Measurements from ENCODE around the gene MPHOSPH9. TPM values are rescaled to one million over a fixed set of nuclear protein-coding genes. Genes with fewer than 3 reads are reported as not detected.

Gene MPHOSPH9
- total and polyA plus RNA-seq, 12 donors, result 11.7 to 61.7 (median 23.5) TPM

- 90 to 93% (median 92%) methylated on average over 7 of the region's 7 CpGs for WGBS, 4 donors
- intact Hi-C loops (cut with DNase I), result no loop called here
- Histone ChIP-seq H3K9me3 (replicated peaks in 1 of 3) (no peaks in the 10 kb centered on the region), H3K27ac (no peak overlapping the region), H3K27me3 (no peaks in the 10 kb centered on the region), H3K4me3 (no peak overlapping the region), H3K4me1 (replicated peaks in 1 of 2) (no peaks in the 10 kb centered on the region), H3K36me3 (replicated peaks in 1 of 2) (peaks cover 0 to 22% of the 10 kb centered on the region in 2 donors)
- TF ChIP-seq CTCF (IDR thresholded peaks at IDR 0.05), result no peak
- no peak for TF ChIP-seq POLR2A (IDR thresholded peaks at IDR 0.05)
- DNase-seq, result no peak
Observed at GRCh38 chr12:123200414-123200813, 32.5 kb downstream of the MPHOSPH9 start.

GRCh38 chr12:123199936-123200335 is 33.0 kb downstream of the MPHOSPH9 start:
- no peaks in the 10 kb centered on the region for H3K27me3 ChIP-seq
- no peak for TF ChIP-seq POLR2A (IDR thresholded peaks at IDR 0.05)
- no peak for TF ChIP-seq CTCF (IDR thresholded peaks at IDR 0.05)
- intact Hi-C loops (cut with DNase I), result no loop called here
- H3K4me1 ChIP-seq (replicated peaks in 1 of 2), result no peaks in the 10 kb centered on the region
- no peak overlapping the region for H3K4me3 ChIP-seq
- peaks cover 0 to 21% of the 10 kb centered on the region in 2 donors for H3K36me3 ChIP-seq (replicated peaks in 1 of 2)
- 90 to 93% (median 92%) methylated on average over 3 of the region's 3 CpGs for WGBS, 4 donors
- H3K27ac ChIP-seq, result no peak overlapping the region
- no peak for DNase-seq
- H3K9me3 ChIP-seq (replicated peaks in 1 of 3), result no peaks in the 10 kb centered on the region

GRCh38 chr12:123187637-123188036 is 45.3 kb downstream of the MPHOSPH9 start:
- no peak overlapping the region for H3K4me3 ChIP-seq
- TF ChIP-seq POLR2A (IDR thresholded peaks at IDR 0.05) (no peak), CTCF (IDR thresholded peaks at IDR 0.05) (no peak)
- H3K27ac ChIP-seq, result no peak overlapping the region
- peaks cover 0 to 29% of the 10 kb centered on the region in 2 donors for H3K36me3 ChIP-seq (replicated peaks in 1 of 2)
- no peak for DNase-seq
- intact Hi-C loops (cut with DNase I), result no loop called here
- no peaks in the 10 kb centered on the region for H3K4me1 ChIP-seq (replicated peaks in 1 of 2)
- H3K9me3 ChIP-seq (replicated peaks in 1 of 3), result no peaks in the 10 kb centered on the region
- no peaks in the 10 kb centered on the region for H3K27me3 ChIP-seq
- WGBS, 4 donors, result 85 to 99% (median 92%) methylated on average over 6 of the region's 6 CpGs

- no peaks in the 10 kb centered on the region for H3K9me3 ChIP-seq (replicated peaks in 1 of 3)
- H3K4me1 ChIP-seq (replicated peaks in 1 of 2), result no peaks in the 10 kb centered on the region
- 95 to 96% (median 95%) methylated on average over 4 of the region's 4 CpGs for WGBS, 4 donors
- peaks cover 0 to 16% of the 10 kb centered on the region in 2 donors for H3K36me3 ChIP-seq (replicated peaks in 1 of 2)
- no peak overlapping the region for H3K4me3 ChIP-seq
- no peak overlapping the region for H3K27ac ChIP-seq
- DNase-seq, result no peak
- intact Hi-C loops (cut with DNase I), result no loop called here
- H3K27me3 ChIP-seq, result no peaks in the 10 kb centered on the region
- TF ChIP-seq POLR2A (IDR thresholded peaks at IDR 0.05) (no peak), CTCF (IDR thresholded peaks at IDR 0.05) (no peak)
Observed at GRCh38 chr12:123180171-123180570, 52.8 kb downstream of the MPHOSPH9 start.
